ENCODE results near the gene LILRA5.
"Not testable (repeated sequence)": the region's sequence is repeated elsewhere in the genome, so short reads cannot be mapped to it uniquely, and the experiment has no call there.

LILRA5 gene

GRCh38 chr19:54337858-54338230, 24.9 kb upstream of the LILRA5 start:
- Mint-ChIP-seq H3K4me3 (no peak overlapping the region), H3K27ac (no peak overlapping the region), H3K27me3 (no peaks in the 10 kb centered on the region), H3K36me3 (no peaks in the 10 kb centered on the region), H3K4me1 (no peaks in the 10 kb centered on the region), H3K9me3 (no peaks in the 10 kb centered on the region)

- Mint-ChIP-seq H3K4me3 (no peak overlapping the region), H3K27me3 (no peaks in the 10 kb centered on the region), H3K4me1 (no peaks in the 10 kb centered on the region), H3K27ac (no peak overlapping the region), H3K36me3 (no peaks in the 10 kb centered on the region), H3K9me3 (no peaks in the 10 kb centered on the region)
Measured at GRCh38 chr19:54336893-54337857, 24.2 kb upstream of the LILRA5 start.

GRCh38 chr19:54335979-54336892, 23.3 kb upstream of the LILRA5 start:
- H3K4me1 Mint-ChIP-seq: no peaks in the 10 kb centered on the region
- no peak overlapping the region for H3K4me3 Mint-ChIP-seq
- no peak overlapping the region for H3K27ac Mint-ChIP-seq

GRCh38 chr19:54335164-54335563, 22.2 kb upstream of the LILRA5 start:
- H3K27me3 Mint-ChIP-seq: no peaks in the 10 kb centered on the region
- H3K27ac Mint-ChIP-seq: no peak overlapping the region
- no peaks in the 10 kb centered on the region for H3K9me3 Mint-ChIP-seq
- no peaks in the 10 kb centered on the region for H3K4me1 Mint-ChIP-seq
- H3K36me3 Mint-ChIP-seq: no peaks in the 10 kb centered on the region
- no peak overlapping the region for H3K4me3 Mint-ChIP-seq

More at GRCh38 chr19:54335979-54336892, 23.3 kb upstream of the LILRA5 start:
- Mint-ChIP-seq H3K9me3 (no peaks in the 10 kb centered on the region), H3K36me3 (no peaks in the 10 kb centered on the region), H3K27me3 (no peaks in the 10 kb centered on the region)

- Mint-ChIP-seq H3K4me1 (peaks cover 3% of the 10 kb centered on the region), H3K27ac (no peak overlapping the region), H3K27me3 (no peaks in the 10 kb centered on the region), H3K4me3 (no peak overlapping the region), H3K9me3 (no peaks in the 10 kb centered on the region), H3K36me3 (no peaks in the 10 kb centered on the region)
Measured at GRCh38 chr19:54333586-54334298, 20.8 kb upstream of the LILRA5 start.

- no peaks in the 10 kb centered on the region for H3K27me3 Mint-ChIP-seq
- no peak overlapping the region for H3K27ac Mint-ChIP-seq
- peaks cover 17% of the 10 kb centered on the region for H3K4me1 Mint-ChIP-seq
- no peak overlapping the region for H3K4me3 Mint-ChIP-seq
- H3K9me3 Mint-ChIP-seq: no peaks in the 10 kb centered on the region
- H3K36me3 Mint-ChIP-seq: no peaks in the 10 kb centered on the region
Measured at GRCh38 chr19:54332149-54332548, 19.2 kb upstream of the LILRA5 start.

GRCh38 chr19:54331626-54332025, 18.7 kb upstream of the LILRA5 start:
- no peaks in the 10 kb centered on the region for H3K9me3 Mint-ChIP-seq
- H3K4me1 Mint-ChIP-seq: peaks cover 20% of the 10 kb centered on the region
- H3K4me3 Mint-ChIP-seq: no peak overlapping the region
- H3K36me3 Mint-ChIP-seq: no peaks in the 10 kb centered on the region
- no peaks in the 10 kb centered on the region for H3K27me3 Mint-ChIP-seq
- no peak overlapping the region for H3K27ac Mint-ChIP-seq

- peaks cover 3% of the 10 kb centered on the region for H3K27me3 Mint-ChIP-seq
- H3K4me3 Mint-ChIP-seq: no peak overlapping the region
- H3K4me1 Mint-ChIP-seq: peaks cover 30% of the 10 kb centered on the region
- H3K9me3 Mint-ChIP-seq: no peaks in the 10 kb centered on the region
- H3K27ac Mint-ChIP-seq: peak overlapping the region; percentile 46
- no peaks in the 10 kb centered on the region for H3K36me3 Mint-ChIP-seq
Measured at GRCh38 chr19:54329476-54330165, 16.7 kb upstream of the LILRA5 start.

GRCh38 chr19:54328781-54329180, 15.8 kb upstream of the LILRA5 start:
- not testable (repeated sequence) for H3K4me3 Mint-ChIP-seq, H3K36me3 Mint-ChIP-seq, H3K27me3 Mint-ChIP-seq, H3K9me3 Mint-ChIP-seq
- Mint-ChIP-seq H3K4me1 (peaks cover 30% of the 10 kb centered on the region), H3K27ac (peak overlapping the region; percentile 56)

GRCh38 chr19:54325631-54326030, 12.7 kb upstream of the LILRA5 start:
- peaks cover 3% of the 10 kb centered on the region for H3K27me3 Mint-ChIP-seq
- no peak overlapping the region for H3K4me3 Mint-ChIP-seq
- H3K4me1 Mint-ChIP-seq: peaks cover 30% of the 10 kb centered on the region
- no peaks in the 10 kb centered on the region for H3K36me3 Mint-ChIP-seq
- no peaks in the 10 kb centered on the region for H3K9me3 Mint-ChIP-seq
- no peak overlapping the region for H3K27ac Mint-ChIP-seq

- Mint-ChIP-seq H3K36me3 (no peaks in the 10 kb centered on the region), H3K4me1 (peaks cover 30% of the 10 kb centered on the region), H3K9me3 (no peaks in the 10 kb centered on the region), H3K27me3 (peaks cover 5% of the 10 kb centered on the region), H3K27ac (no peak overlapping the region), H3K4me3 (no peak overlapping the region)
Measured at GRCh38 chr19:54325194-54325621, 12.2 kb upstream of the LILRA5 start.

GRCh38 chr19:54324071-54324470, 11.1 kb upstream of the LILRA5 start:
- no peak overlapping the region for H3K27ac Mint-ChIP-seq
- H3K36me3 Mint-ChIP-seq: no peaks in the 10 kb centered on the region
- H3K27me3 Mint-ChIP-seq: peaks cover 6% of the 10 kb centered on the region
- peaks cover 30% of the 10 kb centered on the region for H3K4me1 Mint-ChIP-seq
- H3K9me3 Mint-ChIP-seq: no peaks in the 10 kb centered on the region
- H3K4me3 Mint-ChIP-seq: no peak overlapping the region

- not testable (repeated sequence) for H3K9me3 Mint-ChIP-seq, H3K27ac Mint-ChIP-seq, H3K36me3 Mint-ChIP-seq, H3K27me3 Mint-ChIP-seq, H3K4me3 Mint-ChIP-seq
- H3K4me1 Mint-ChIP-seq: peaks cover 20% of the 10 kb centered on the region
Measured at GRCh38 chr19:54322934-54323333, 10.0 kb upstream of the LILRA5 start.

GRCh38 chr19:54322295-54322694, 9.3 kb upstream of the LILRA5 start:
- H3K4me1 Mint-ChIP-seq: peaks cover 15% of the 10 kb centered on the region
- not testable (repeated sequence) for H3K36me3 Mint-ChIP-seq, H3K4me3 Mint-ChIP-seq, H3K27me3 Mint-ChIP-seq, H3K27ac Mint-ChIP-seq, H3K9me3 Mint-ChIP-seq
